Measurements from ENCODE around the gene ASS1. TPM values are rescaled to one million over a fixed set of nuclear protein-coding genes. Genes with fewer than 3 reads are reported as not detected.

ASS1 gene
- total and polyA plus RNA-seq, 12 donors: 27.4 to 147 (median 53.3) TPM

GRCh38 chr9:130419521-130420035, 25.2 kb upstream of the ASS1 start:
- Histone ChIP-seq H3K4me3 (no peak overlapping the region), H3K36me3 (peaks cover 0 to 8% (median 0%) of the 10 kb centered on the region in 9 donors), H3K27me3 (no peaks in the 10 kb centered on the region), H3K27ac (no peak overlapping the region), H3K4me1 (peaks cover 0 to 11% (median 3%) of the 10 kb centered on the region in 9 donors), H3K9me3 (no peaks in the 10 kb centered on the region)
- no peak for DNase-seq
- no peak for ATAC-seq
- 90 to 95% methylated on average over 8 of the region's 8 CpGs for WGBS, 2 donors
- no peak for TF ChIP-seq CTCF (IDR thresholded peaks at IDR 0.05)
- intact Hi-C loops (cut with DNase I): loop anchor here in 1 of 10 donors (10.0 kb wide), 1 partner anchor 55 kb away; no protein-coding TSS in a partner anchor

- no peaks in the 10 kb centered on the region for H3K27me3 ChIP-seq
- H3K4me1 ChIP-seq: peaks cover 0 to 17% (median 3%) of the 10 kb centered on the region in 9 donors
- no peaks in the 10 kb centered on the region for H3K9me3 ChIP-seq
- no peak overlapping the region for H3K4me3 ChIP-seq
- DNase-seq: no peak
- intact Hi-C loops (cut with DNase I): no loop called here
- no peak for ATAC-seq
- no peak overlapping the region for H3K27ac ChIP-seq
- WGBS, 2 donors: 71 to 79% methylated on average over 17 of the region's 17 CpGs
- peaks cover 0 to 8% (median 0%) of the 10 kb centered on the region in 9 donors for H3K36me3 ChIP-seq
- no peak for TF ChIP-seq CTCF (IDR thresholded peaks at IDR 0.05)
Measured at GRCh38 chr9:130421154-130421801, 23.5 kb upstream of the ASS1 start.

- no peak for TF ChIP-seq CTCF (IDR thresholded peaks at IDR 0.05)
- intact Hi-C loops (cut with DNase I): no loop called here
- H3K27ac ChIP-seq: no peak overlapping the region
- peaks cover 0 to 8% (median 0%) of the 10 kb centered on the region in 9 donors for H3K36me3 ChIP-seq
- WGBS, 2 donors: 57 to 63% methylated on average over 13 of the region's 13 CpGs
- DNase-seq (no peak), ATAC-seq (no peak)
- no peaks in the 10 kb centered on the region for H3K27me3 ChIP-seq
- H3K9me3 ChIP-seq: no peaks in the 10 kb centered on the region
- H3K4me3 ChIP-seq: no peak overlapping the region
- H3K4me1 ChIP-seq: peaks cover 0 to 22% (median 8%) of the 10 kb centered on the region in 9 donors
Measured at GRCh38 chr9:130421802-130422276, 22.9 kb upstream of the ASS1 start.

GRCh38 chr9:130422546-130422945, 22.2 kb upstream of the ASS1 start:
- WGBS, 2 donors: 78 to 87% methylated on average over 10 of the region's 10 CpGs
- intact Hi-C loops (cut with DNase I): no loop called here
- no peak overlapping the region for H3K4me3 ChIP-seq
- DNase-seq: no peak
- H3K36me3 ChIP-seq: peaks cover 0 to 8% (median 0%) of the 10 kb centered on the region in 9 donors
- no peak overlapping the region for H3K27ac ChIP-seq
- no peaks in the 10 kb centered on the region for H3K9me3 ChIP-seq
- peaks cover 2 to 29% (median 15%) of the 10 kb centered on the region in 9 donors for H3K4me1 ChIP-seq
- no peak for ATAC-seq
- no peaks in the 10 kb centered on the region for H3K27me3 ChIP-seq
- no peak for TF ChIP-seq CTCF (IDR thresholded peaks at IDR 0.05)
